ENCODE data around the gene ZXDC.

GRCh38 chr3:126419886-126420786 lies 55.6 kb downstream of the ZXDC start:
- TF ChIP-seq CTCF (IDR thresholded peaks at IDR 0.05) (no peak), ZFX (IDR thresholded peaks at IDR 0.05; ENCODE audit: borderline replicate concordance) (no peak)

All from 22Rv1 (cell line).